OCI-LY1 (cell line): ENCODE measurements around the gene SPACDR.

Experiments used
- CTCF ChIP-seq: fragments of 200-600 bp; sonication (generic), shearing (Covaris generic); IDR thresholded peaks from 2 replicates; pipeline ENCODE4 v1.5.1; 2017; ENCODE audit warnings: mild to moderate bottlenecking, antibody characterized with exemption, low read length, moderate library complexity, mixed read lengths
- EZH2 ChIP-seq: fragments of 200-600 bp; sonication (generic), shearing (Covaris generic); IDR thresholded peaks from 2 replicates; pipeline ENCODE4 v1.8.0; 2017; ENCODE audit warnings: borderline replicate concordance, mixed run types, mild to moderate bottlenecking, antibody characterized with exemption, low read length, moderate library complexity, mixed read lengths

- TF ChIP-seq CTCF: no peak
- TF ChIP-seq EZH2: no peak
Observed at GRCh38 chr7:100464791-100465190, 731 bp upstream of the SPACDR start.
